Right ventricle myocardium inferior (tissue), 1 donor: Measurements from ENCODE around the gene MICB. TPM values are rescaled to one million over a fixed set of nuclear protein-coding genes. Genes with fewer than 3 reads are reported as not detected.
A peak's percentile ranks its signal among the peaks of the same experiment; 100 is the strongest.
"Not testable (repeated sequence)": the region's sequence is repeated elsewhere in the genome, so short reads cannot be mapped to it uniquely, and the experiment has no call there.

ENCODE experiments used
- ATAC-seq: fragments of 200-7000 bp; cut with Tn5 transposase; one replicate; pipeline ENCODE4 v1.9.1; 2020; ENCODE audit warnings: mild to moderate bottlenecking, moderate library complexity
- DNase-seq: peaks from one replicate; pipeline ENCODE4 v3.0.0; 2021; ENCODE audit errors: missing footprints
- intact Hi-C: fragments of 100-400 bp; cut with DNase I; formaldehyde crosslinking; loops from one replicate; pipeline ENCODE4 v1.11.0; 2022
- total RNA-seq: library from RNA; stranded (reverse); fragmentation: NEBNext Ultra II Directional; extraction: Animal tissue kit (Norgen Biotek cat#: 25700); gene quantifications from one replicate; pipeline ENCODE4 v1.2.1, GENCODE V29; 2021
- donor health status: DM: no; HTN: yes; CAD: no; lungs with severe emphysema.

Gene MICB
- total RNA-seq, 1 donor from 2014 or later, result 1.5 TPM

GRCh38 chr6:31547727-31548543 is 50.0 kb downstream of the MICB start:
- DNase-seq (no peak), ATAC-seq (no peak)
- intact Hi-C loops, result loop anchor here (2.0 to 10.0 kb wide), 5 partner anchors 33 to 407 kb away; partner anchors contain the start of genes CLIC1, NELFE and SKIC2

DNA sequence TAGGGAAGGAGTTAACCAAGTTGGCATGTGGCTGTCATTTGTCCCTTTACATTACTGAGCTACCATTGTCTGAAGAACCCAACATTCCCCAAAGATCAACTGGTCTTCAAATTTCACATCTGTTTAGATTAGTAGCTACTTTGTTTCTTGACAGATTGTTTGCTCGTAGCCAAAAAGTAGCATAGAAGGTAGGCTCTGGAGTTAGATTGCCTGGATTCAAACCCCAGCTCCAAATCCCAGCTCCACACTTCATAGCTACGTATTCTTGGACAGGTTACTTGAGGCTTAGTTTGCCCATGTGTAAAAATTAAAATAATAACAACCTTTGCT is 50.6 kb downstream of the MICB start:
- no peak for DNase-seq
- intact Hi-C loops, result loop anchor here (10.0 kb wide), 3 partner anchors 186 to 406 kb away; partner anchors contain the start of genes CLIC1, NELFE and SKIC2
- ATAC-seq, result no peak

GRCh38 chr6:31551371-31551770 is 53.4 kb downstream of the MICB start:
- peak; percentile 81 for DNase-seq

DNA sequence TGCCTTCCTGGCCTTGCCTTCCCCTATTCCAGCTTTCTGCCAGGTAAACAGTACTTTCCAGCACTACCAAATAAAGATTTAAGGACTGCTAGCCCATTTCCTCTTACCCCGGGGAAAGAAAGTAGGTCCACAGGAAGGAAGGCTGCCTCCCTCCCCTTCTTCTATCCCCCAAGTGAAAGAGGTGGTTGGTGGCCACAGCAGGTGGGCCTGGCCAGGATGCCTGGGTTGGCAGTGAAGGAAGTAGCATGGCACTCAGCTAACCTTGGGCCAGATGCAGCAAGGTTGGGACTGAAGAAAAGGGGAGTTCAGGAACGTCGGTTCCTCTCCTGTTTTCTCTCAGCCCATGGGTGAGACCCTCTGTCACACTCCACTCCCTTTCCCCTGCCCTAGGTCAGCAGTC is 58.4 kb downstream of the MICB start:
- DNase-seq (no peak), ATAC-seq (no peak)
- intact Hi-C loops, result no loop called here

More at GRCh38 chr6:31551371-31551770, 53.4 kb downstream of the MICB start:
- ATAC-seq, intact Hi-C loops: not testable (repeated sequence)

DNA sequence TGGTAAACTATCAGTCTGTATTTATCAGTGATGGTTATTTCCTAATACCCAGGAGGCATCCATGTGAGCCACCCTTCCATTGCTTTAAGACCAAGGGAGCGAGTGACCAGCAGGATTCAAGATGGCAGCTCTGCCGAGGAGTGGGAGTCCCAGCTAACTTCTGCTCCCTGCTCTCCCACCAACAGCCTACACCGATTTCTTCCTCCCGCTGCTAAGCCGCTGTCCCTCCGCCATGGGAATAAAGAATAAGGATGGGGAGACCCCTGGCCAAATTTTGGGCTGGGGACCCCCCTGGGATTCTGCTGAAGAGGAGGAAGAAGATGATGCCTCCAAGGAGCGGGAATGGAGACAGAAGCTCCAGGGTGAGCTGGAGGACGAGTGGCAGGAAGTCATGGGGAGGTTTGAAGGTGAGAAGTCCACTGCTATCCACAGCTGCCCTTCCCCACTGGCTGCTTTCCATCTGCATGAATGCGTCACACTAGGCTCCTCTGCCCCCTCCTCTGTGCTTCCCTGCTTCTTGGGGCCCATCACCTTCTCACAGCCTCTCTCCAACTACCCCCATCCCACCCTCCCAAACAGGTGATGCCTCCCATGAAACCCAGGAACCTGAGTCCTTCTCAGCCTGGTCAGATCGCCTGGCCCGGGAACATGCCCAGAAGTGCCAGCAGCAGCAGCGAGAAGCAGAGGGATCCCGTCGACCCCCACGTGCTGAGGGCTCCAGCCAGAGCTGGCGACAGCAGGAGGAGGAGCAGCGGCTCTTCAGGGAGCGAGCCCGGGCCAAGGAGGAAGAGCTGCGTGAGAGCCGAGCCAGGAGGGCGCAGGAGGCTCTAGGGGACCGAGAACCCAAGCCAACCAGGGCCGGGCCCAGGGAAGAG is 59.7 kb downstream of the MICB start:
- ATAC-seq, result no peak
- DNase-seq, result no peak
- intact Hi-C loops, result no loop called here

- ATAC-seq (no peak), DNase-seq (no peak)
- intact Hi-C loops, result no loop called here
These were observed 60.3 kb downstream of the MICB start for GRCh38 chr6:31558318-31558625.

DNA sequence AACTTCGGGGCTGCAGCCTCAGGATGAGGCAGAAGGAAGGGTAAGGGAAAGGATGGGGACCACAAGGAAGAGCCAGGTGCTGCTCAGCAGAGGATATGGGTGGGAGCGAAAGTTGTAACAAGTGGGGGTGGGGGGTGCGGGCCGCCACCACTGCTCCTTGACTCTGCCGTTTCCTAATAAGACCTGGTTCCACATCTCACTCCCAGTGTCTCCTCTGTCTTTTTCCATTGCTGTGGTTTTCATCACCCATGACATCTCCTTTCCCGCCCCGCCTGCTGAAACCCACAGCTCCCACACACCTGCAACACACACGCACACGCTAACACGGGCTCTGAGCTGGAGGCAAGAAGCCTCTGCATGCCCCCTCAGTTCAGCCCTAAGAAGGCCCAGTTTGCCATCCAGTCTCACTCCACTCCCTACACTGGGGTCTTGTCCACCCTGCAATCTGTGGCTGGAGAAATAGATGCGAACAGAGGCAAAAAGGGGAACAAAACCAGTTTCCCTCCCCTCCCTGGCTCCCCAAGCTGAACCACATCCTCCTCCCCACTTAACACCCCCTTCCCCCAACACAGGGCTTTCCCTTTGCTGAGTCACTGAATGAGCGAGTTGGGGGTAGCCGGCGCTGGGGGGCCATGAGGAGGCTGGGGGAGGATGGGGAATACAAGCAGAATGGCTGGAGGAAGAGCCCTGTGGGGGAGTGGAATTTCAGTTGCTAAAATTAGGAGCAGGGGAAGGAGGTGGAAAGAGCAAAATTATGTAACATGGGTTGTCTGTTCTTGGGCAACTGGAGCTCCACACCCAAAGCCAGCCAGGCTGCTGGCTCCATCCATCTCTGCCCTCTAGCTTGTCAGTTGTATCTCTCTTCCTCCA is 60.9 kb downstream of the MICB start:
- ATAC-seq (peak; percentile 54), DNase-seq (no peak)
- intact Hi-C loops, result no loop called here

DNA sequence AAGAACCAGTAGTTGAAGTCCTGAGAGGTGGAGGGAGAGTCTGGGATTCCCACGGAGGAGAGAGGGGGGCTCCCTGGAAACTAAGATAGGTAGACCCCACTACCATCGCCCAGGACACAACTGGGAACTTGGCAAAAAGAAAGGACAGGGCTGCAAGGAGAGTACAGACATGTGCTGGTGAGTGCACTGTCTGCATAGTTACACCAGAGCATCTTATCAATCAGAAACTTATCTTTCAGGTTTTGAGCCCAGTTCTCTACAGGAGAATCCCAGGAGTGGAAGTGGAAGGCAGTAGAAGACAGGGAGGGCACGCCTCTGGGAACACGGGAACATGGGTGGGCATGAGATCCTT is 61.6 kb downstream of the MICB start:
- ATAC-seq (no peak), DNase-seq (no peak)
- intact Hi-C loops, result no loop called here

DNA sequence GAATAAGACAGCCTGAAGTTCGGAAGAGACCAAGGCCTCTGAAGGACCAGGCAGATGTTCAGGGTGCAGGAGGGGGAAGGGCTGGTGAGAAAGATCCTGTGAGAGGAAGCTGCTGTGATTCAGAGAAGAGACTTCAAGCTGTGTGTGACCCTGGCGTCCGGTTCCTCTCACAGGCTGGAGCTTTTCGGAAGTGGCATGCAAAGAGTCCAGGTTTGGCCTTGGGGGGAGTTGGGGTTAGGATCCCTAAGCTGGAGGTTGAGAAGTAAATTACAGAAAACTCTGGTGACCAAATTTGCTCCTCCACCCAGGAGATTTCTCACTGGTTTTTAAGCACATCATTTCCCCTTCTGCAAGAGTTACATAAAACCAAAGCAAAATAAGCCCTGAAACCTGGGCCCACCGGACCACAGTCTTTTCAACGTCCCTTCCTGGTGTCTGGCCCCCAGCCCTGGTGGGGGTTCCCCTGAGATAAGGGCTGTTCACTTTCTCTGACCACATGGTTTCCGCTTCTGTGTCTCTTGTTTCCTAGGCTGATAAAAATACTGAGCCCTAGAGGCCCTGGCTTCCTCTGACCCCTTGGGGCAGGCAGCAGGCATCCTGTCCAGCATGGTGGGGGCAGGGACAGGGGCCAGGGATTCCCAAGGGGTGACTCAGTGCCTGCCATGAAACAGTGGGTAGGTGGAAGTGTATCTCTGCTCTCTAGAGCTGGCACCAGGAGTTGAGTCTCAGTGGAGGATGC is 62.2 kb downstream of the MICB start:
- ATAC-seq (peak; percentile 74), DNase-seq (no peak)
- intact Hi-C loops, result loop anchor here (2.0 kb wide), 1 partner anchor 21 kb away; no protein-coding TSS in a partner anchor

DNA sequence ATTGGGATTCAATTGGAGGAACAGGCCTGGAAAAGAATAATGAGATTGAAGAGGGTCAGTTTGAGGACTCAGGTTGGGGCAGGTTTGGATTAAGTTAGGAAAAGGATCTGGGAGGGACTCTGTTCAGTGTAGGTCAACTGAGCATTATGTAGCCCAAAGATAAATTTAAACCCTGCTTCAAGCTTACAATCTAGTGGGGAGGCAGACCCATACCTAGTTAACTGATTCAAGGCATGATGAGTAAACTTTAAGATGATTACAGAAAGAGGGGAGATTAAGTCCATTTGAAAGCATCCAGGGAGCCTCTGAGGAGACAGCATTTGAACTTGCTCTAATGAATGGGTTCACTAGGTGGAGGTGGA is 62.7 kb downstream of the MICB start:
- DNase-seq, result no peak
- intact Hi-C loops, result loop anchor here (2.0 kb wide), 1 partner anchor 20 kb away; no protein-coding TSS in a partner anchor
- no peak for ATAC-seq

Other genes starting within 250 kb of the MICB start
- gene HLA-C, start 226.1 kb upstream of the MICB start, total RNA-seq, result 185 TPM
- 465 TPM for gene HLA-B, start 141.0 kb upstream of the MICB start, total RNA-seq
- 8.3 TPM for gene MICA, start 94.5 kb upstream of the MICB start, total RNA-seq
- not detected for gene MCCD1, start 30.8 kb downstream of the MICB start, total RNA-seq
- 159 TPM for gene DDX39B, start 43.9 kb downstream of the MICB start, total RNA-seq
- 2.2 TPM for gene ATP6V1G2, start 48.5 kb downstream of the MICB start, total RNA-seq
- gene NFKBIL1, start 49.5 kb downstream of the MICB start, total RNA-seq, result 10.8 TPM
- not detected for gene LTA, start 74.1 kb downstream of the MICB start, total RNA-seq
- 0.51 TPM for gene TNF, start 77.4 kb downstream of the MICB start, total RNA-seq
- 1.6 TPM for gene LTB, start 84.3 kb downstream of the MICB start, total RNA-seq
- 9.0 TPM for gene LST1, start 88.1 kb downstream of the MICB start, total RNA-seq
- 0.49 TPM for gene NCR3, start 94.9 kb downstream of the MICB start, total RNA-seq
- 22.1 TPM for gene AIF1, start 117.1 kb downstream of the MICB start, total RNA-seq
- gene PRRC2A, start 122.6 kb downstream of the MICB start, total RNA-seq, result 82.7 TPM
- 260 TPM for gene BAG6, start 154.5 kb downstream of the MICB start, total RNA-seq
- 0.87 TPM for gene APOM, start 157.7 kb downstream of the MICB start, total RNA-seq
- gene C6orf47, start 162.6 kb downstream of the MICB start, total RNA-seq, result 17.0 TPM
- gene GPANK1, start 166.9 kb downstream of the MICB start, total RNA-seq, result 17.1 TPM
- gene CSNK2B, start 167.9 kb downstream of the MICB start, total RNA-seq, result 97.3 TPM
- gene LY6G5B, start 171.8 kb downstream of the MICB start, total RNA-seq, result 3.9 TPM
- 1.5 TPM for gene LY6G5C, start 182.9 kb downstream of the MICB start, total RNA-seq
- gene ABHD16A, start 205.2 kb downstream of the MICB start, total RNA-seq, result 26.9 TPM
- not detected for gene LY6G6F, start 208.7 kb downstream of the MICB start, total RNA-seq
- not detected for gene LY6G6D, start 217.2 kb downstream of the MICB start, total RNA-seq
- gene LY6G6C, start 223.6 kb downstream of the MICB start, total RNA-seq, result not detected
- 0.70 TPM for gene MPIG6B, start 225.2 kb downstream of the MICB start, total RNA-seq
- 40.6 TPM for gene DDAH2, start 231.2 kb downstream of the MICB start, total RNA-seq
- 102 TPM for gene CLIC1, start 238.4 kb downstream of the MICB start, total RNA-seq
- gene MSH5, start 241.9 kb downstream of the MICB start, total RNA-seq, result 2.0 TPM